NCI-H1048 (cell line): ENCODE measurements around the gene RCN1.
A peak's percentile ranks its signal among the peaks of the same experiment; 100 is the strongest.
"Not testable (repeated sequence)": the region's sequence is repeated elsewhere in the genome, so short reads cannot be mapped to it uniquely, and the experiment has no call there.

ENCODE experiments used
- DNase-seq: peaks from one replicate; lab custom pipeline; 2025; lab: John Stamatoyannopoulos, UW

Gene RCN1

DNA sequence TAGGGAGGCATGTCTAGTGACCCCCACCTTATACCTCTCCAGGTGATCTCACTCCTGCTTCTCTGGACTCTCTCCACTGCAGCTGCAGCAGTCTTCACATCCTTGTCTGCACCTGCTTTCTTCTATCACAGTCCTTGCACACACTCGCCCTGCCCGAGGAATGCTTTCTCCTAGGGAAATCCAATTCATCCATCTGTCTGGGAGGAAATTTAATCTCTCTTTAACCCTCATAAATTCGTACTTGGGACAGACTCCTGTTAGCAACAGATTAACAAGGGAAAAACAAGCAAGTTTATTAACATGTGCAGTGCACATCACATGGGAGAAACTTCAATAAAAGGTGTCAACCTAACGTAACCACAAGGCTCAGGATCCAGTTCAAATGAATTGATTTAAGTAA lies 11.3 kb upstream of the RCN1 start:
- DNase-seq: no peak

DNA sequence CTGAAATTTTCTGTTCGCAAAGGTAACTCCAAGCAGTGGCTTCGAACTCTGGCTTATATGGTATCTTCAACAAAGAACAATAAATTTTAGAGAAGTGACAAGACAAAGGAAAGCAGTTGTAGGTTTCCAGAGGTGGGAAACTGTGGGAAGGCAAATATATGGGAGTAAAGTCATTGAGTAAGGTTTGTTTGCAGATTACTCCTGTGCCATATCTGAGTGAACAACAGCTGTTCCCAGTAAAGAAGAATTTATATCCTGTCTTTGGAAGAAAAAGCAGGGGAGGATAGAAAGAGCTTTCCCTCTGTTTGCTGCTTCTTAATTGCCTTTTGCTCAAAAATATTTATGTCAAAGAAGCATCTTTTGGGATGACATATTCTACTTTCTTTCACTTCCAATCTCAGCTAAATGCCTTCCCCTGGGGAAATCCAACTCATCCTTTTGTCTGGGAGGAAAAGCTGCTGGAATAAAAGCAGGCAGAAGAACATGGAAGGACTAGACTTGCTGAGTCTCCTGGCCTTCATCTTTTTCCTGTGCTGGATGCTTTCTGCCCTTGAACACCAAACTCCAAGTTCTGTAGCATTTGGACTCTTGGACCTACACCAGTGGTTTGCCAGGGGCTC lies 10.4 kb upstream of the RCN1 start:
- DNase-seq: no peak

DNA sequence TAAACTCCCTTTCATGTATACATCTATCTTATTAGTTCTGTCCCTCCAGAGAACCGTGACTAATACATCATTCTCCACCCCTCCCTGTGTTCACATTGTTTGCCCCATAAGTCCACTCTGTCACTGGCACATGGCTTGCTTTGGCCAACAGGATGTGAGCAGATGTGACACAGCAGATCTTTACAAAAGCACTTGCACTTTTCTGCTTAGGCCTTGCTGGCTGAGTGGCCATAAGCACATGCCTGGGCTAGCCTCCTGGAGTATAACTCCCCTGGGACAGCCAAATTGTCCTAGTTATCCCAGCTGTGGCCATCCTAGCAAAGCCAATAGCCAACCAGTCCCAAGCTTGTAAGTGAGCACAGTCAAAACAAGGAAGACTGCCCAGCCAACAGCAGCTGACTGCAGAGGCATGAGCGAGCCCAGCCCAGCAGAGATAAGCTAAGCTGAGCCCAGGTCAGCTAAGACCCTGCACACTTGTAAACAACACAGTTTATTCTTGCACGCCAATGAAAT lies 9.7 kb upstream of the RCN1 start:
- no peak for DNase-seq

DNA sequence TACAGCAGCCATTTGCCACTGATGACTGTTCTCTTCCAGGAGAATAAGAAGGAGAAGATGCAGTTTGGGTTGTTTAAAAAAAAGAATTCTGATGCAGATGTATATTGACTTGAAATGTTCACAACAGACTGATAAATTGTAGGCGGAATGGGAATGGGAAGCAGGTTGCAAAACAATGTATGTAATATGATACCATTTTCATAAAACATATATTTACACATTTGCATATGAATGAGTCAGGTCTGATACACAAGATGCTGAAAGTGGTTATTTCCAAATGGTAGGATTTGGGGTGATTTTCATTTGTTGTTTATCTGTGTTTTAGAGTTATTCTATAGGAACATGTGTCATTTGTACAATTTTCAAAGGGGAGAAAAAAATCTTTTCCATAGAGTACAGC lies 9.0 kb upstream of the RCN1 start:
- DNase-seq: no peak

DNA sequence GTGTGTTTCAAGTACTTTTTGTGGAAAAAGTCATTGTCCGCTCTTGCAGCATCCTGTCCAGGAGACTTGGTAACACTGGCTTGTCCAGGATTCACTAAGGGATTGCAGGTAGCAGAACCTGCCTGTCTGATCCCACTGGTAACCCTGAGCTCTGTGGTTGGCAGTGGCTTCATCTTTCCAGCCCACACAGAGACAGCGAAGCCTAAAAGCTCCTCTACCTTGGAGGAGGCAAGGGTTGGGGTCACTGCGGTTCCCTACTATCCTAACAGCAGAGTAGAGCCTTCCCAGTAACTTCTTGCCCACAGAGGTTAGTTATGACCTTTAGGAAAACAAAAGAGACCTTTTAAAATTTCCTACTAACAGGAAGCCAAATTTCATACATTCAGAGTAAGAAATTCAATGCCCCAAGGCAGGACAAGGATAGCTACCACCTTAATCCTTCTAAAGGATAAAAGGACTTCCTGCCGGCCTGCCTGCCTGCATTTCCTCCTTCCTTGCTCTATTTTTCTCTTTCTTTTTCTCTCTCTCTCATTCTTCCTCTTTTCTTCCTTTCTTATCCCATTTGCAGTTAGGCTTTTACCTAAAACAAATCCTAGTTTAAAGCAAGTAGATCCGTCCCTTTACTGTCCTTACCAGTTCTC lies 8.4 kb upstream of the RCN1 start:
- no peak for DNase-seq

DNA sequence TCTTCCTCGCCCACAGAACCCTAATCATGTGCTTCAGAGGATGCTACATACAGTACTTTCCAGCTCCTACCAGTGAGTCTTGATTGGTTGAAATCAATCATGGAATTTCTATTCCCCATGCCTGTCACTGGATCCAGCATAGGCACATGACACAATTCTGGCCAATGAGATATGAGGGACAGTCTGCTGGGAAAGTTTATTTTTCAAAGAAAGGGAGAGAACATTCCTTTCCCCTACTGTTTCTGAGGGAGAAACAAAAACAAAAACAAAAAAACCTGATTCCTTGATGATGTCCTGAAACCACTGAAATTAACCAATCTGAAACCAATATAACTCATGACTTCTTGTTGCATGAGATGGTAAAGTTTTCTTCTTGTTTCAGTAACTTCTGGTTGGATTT lies 3.3 kb upstream of the RCN1 start:
- no peak for DNase-seq

DNA sequence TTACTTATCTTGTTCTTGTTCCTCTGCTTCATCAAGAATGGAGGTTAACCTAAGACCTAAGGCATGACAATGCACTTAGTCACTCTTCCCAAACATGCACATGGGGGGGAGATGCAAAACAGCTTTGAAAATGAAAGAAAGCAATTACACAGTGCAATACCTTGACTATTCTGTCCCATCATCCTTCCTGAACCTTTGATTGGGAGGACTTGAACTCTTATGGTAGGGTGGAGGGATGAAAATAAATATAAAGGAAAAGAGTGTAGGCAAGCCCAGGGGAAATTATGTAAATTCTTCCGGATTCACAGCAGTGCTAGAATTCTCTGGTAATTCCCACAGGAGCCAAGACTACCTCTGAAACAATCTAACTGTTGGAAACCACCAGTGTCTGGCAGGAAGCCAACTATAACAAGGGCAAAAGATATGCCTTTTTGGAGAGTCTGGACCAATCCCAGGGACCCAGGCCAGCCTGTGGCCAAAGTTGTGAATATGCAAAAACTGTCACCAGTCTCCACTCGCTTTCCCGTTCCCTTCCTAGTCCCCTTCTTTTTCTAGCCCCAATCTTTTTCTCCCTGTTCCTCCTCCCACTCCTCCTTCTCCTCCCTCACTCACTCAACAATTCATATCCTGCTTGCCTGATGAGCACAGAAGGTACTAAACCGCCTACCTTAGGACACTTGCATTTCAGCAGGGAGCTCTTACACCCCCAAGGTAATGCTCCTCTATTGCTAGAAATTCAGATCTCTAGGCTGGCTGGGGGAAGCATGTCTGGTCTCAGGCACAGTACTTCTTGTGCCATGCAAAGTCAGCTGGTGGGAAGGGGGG lies 2.5 kb upstream of the RCN1 start:
- peak; percentile 72 for DNase-seq

DNA sequence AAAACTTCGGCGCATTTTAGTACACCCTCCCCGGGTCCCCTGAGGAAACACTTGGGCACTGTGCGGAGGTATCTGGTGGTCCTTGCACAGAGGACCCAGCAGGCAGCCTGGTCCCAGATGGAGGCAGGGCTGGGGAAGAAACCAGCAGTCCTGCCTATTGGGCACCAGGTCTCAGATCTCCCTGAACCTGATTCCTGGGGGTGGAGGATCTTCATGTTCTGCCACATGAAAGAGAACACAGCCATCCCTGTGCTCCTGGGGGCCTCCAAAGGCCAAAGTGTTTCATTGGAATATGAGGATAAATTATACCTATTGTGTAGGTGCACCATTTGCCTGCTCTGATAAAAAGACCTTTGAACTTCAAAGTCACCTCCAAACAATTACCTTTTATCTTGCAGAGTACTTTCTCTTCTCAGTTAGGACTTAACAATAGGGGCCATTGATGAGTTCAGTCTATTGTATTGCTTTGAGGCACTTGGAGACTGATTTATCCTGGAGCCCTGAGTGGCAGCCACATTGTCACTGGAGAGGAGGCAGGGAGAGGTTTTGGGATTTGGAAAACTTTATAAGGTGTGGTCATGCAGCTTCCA lies 1.8 kb downstream of the RCN1 start:
- DNase-seq: no peak

DNA sequence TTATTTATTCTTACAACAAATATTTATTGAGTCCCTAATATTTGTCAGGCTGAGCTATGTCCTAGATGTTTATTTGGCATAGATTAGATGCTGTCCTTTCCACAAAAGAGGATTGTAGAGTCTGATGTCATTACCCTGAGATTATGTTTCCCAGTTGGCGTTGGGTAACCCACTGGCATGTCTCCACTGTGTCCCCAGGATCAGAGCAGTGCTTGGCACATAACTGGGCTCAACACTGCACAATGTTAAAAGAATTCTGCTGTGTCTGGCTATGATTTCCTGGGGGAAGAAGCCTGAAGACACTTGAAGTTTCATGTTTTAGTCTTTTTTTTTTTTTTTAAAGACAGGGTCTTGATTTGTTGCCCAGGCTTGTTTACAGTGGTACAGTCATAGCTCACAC lies 4.0 kb downstream of the RCN1 start:
- no peak for DNase-seq

DNA sequence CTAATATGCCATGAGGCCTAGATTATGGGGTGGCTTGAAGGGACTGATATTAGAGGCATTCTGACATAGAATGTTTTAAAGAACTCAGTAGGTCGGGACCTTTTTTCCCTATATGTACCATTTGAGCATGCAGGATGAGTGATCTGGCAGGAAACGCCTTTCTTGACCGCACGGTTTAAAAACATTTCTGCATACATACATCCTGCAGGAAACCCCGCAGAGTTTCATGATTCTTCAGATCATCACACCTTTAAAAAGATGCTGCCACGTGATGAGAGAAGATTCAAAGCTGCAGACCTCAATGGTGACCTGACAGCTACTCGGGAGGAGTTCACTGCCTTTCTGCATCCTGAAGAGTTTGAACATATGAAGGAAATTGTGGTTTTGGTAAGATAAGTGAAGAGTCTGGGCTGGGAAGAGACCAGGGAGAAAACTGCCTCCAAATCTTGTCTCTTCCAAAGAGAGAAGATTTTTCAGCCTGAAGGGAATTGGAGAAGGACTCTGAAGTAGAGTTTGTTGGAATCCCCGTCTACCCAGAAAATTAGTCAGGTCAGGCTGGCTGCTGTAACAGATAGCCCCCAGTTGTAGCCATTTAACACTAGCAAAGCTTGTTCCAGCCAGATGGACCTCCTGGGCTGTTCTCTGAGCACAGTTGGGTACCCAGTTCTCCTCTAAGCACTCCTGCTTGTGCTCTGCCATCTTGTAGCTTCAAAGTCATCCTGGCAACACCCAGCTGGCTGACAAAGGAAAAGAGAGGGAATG lies 7.4 kb downstream of the RCN1 start:
- DNase-seq: no peak

DNA sequence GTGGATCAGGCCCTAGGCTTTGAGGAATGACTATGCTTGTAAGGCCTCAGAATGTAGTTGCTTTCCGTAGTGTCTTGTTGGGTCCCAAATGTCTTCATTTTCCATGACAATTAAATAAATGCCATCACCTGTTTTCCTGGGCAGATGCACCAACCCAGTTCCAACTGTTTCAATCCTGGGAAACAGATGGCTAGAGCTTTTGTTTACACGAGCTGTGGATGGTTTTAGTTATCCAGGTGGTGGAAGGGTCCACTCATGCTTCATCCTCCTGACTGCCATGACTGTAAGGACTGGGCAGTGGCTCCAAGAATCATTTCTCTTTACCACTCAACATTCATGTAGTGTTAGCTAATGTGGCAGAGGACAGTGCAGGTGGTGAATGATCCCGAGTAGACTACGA lies 8.6 kb downstream of the RCN1 start:
- DNase-seq: no peak

DNA sequence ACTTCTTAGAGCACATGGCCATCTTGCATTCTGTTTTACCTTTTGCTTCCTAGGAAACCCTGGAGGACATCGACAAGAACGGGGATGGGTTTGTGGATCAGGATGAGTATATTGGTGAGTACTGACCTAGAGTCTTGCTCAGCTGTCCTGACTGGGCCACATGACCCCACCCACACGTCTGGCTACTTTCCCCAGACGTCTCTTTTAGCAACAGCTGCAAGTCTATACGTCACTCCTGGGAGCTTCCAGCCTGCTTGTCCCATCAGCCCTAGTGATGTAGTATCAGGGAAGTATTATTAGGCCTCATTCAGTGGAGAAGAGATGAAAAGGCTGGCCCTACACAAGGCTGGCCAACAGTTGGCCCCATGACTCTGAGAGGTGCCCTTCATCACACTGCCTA lies 9.6 kb downstream of the RCN1 start:
- DNase-seq: no peak

DNA sequence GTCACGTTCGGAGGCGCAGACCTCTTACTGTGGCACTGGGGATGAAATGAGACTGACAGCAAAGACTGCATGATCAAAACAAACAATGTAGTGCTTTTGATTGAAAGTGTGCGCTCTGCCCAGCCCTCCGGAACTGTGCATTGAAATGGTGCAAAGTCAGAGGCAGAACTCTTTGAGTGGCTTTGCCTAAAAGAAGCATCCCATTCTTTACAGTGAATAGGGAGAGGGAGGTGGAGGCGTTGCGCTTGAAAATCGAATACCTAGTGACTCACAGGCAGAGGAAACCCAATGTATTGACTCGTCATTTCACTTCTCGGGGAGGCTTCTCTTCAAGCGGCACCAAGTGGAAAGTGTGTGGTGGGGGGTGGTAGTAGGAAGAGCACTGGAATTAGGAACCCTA lies 10.9 kb downstream of the RCN1 start:
- DNase-seq: no peak

DNA sequence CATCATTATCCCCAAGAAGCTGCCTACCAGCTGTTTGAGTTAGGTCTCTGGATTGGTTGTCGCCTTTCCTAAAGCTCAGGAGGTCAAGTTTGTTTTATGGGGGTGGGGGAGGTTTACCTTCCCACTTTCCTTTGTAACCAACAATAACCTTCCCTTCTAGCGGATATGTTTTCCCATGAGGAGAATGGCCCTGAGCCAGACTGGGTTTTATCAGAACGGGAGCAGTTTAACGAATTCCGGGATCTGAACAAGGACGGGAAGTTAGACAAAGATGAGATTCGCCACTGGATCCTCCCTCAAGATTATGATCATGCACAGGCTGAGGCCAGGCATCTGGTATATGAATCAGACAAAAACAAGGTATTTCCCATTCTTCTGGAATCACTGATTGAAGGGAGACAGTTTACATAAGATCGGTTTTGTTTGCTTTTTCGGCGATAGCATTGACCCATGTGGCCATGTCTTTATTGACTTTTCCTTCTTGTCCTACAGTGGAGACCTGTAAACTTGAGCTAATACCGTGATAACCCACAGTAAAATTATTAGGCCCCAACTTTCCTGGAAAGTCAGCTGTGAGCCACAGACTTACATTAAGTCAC lies 12.3 kb downstream of the RCN1 start:
- not testable (repeated sequence) for DNase-seq

DNA sequence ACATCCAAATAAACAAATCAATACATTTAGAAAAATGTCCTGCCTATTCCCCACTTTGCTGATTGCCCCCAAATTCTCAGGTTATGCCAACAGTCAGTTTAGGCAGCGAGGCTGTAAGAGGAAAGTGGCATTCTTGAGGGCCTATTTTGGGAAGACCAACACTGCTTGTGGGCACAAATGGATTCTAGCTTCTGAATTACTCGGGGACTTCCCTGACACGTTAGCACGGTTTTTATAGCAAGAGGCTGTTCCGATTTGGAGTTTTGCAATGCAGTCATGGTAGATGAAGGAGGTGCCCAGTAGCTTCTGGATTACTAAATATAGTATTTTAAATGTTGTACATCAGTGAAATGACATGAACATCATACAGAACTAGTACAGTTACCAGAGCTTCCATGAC lies 13.1 kb downstream of the RCN1 start:
- no peak for DNase-seq

DNA sequence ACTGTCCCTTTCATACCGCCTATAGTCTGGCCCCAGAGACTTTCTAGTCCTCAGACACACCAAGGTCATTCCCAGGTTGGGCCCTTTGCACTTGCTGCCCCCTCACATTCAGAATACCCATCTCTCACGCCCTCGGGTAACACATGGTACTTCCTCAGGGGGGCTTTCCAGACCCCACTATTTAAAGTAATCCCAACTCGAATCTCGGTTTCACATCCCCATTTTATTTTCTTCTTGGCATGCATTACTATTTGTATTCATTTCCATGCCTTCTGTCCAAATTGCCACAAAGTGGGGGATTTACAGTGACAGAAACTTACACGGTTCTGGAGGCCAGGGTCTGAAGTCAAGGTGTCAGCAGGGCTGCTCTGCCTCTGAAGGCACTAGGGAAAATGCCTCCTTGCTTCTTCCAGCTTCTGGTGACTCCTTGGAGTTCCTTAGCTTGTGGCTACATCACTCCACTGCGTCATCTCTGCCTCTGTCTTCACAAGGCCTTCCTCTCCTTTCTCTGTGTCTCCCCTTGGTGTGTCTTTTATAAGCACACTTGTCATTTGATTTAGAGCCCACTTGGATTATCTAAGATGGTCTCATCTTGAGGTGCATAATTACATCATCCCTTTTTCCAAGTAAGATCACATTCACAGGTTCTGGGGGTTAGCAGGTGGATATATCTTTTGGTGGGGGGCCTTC lies 15.1 kb downstream of the RCN1 start:
- no peak for DNase-seq

DNA sequence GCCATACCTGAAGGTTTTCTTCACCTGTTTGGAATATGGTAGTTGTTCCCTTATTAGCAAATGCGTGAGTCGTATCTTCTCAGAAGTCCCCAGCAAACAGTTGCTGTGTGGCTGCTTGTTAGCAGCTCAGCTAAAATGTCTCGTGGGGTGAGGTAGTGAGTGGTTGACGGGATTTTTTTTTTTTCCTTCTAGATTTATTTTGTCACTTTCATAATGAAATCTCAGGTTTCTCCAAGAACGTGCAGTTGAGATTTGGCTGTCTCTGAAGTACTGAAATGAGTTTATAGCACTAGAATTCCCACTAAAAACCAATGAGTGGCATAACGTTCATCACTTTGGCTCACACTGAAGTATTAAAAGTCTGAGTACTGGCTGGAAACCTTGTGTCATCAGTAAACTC lies 16.8 kb downstream of the RCN1 start:
- no peak for DNase-seq

DNA sequence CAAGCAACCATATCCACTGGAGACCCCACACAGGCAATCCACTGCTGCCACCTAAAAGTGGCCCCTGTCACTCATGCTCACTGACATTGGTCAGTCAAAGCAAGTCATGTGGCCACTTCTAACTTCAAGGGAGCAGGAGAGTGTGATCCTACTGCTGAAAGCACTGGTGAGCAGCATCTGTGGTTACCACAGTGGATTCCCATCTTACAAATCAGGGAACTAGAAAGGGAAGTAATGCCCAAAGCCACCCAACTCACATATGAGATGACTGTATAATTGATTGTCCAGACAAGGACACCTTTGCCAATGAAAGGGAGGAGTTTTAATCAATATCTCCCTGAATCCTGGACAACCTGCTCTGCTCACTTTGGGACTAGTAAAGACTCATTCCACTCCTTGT lies 17.7 kb downstream of the RCN1 start:
- DNase-seq: no peak

DNA sequence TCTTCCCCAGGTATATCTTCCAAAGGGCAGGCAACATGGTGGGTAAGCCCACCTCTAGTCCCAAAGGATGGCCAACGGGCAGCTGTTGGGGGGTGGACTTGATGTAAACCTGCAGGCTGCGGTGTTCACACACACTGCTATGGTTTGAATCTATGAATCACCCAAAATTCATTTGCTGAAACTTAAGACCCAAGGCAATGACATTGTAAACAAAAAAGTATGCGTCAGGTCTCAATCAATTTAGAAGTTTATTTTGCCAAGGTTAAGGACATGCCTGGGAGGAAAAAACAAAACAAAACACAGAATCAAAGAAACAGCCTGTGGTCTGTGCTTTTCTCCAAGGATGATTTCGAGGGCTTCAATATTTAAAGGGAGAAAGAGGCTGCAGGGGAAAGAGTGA lies 18.3 kb downstream of the RCN1 start:
- DNase-seq: no peak

DNA sequence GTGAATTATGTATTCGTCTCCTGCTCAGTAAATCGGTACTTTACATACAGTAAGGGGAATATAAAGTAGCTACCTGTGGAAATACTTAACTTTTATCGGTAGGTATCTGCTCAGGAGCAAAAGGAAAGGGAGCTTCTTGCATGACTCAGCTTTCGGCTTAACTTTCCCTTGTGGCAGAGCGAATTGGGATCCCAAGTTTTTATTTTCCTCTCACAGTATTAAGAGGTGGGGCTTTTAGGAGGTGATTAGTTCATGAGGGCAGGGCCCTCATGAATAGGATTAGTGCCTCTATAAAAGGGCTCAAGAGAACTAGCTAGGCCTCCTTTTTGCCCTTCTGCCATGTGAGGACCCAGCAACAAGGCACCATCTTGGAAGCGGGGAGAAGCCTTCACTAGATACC lies 18.7 kb downstream of the RCN1 start:
- no peak for DNase-seq

DNA sequence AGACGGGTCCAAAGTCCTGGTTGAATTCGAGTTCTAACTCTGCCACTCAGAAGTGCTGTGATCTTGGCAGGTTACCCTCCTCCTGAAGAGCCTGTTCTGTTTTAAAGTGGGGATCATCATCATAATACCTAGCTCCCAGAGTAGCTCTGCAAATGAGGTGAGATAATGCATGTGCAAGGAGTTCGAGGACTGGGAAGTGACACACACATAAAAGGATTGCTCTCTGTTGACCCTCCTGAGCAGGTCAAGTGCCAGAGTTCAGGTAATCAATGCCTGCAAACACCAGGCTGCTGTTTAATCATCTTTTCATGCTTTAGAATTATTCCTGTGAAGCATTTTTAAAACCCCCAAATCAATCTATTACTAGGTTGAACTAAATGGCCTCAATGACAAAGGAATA lies 19.9 kb downstream of the RCN1 start:
- DNase-seq: no peak
